ENCODE data around the gene MPRIP. TPM values are rescaled to one million over a fixed set of nuclear protein-coding genes. Genes with fewer than 3 reads are reported as not detected.

MPRIP gene
- total and polyA plus RNA-seq, 2 of the 13 experiments (the other 11 are each of a cell fraction or from before 2014, with no cell fraction given), result 50.2 to 52.4 TPM

GRCh38 chr17:17001874-17002520 lies 40.3 kb upstream of the MPRIP start (continued):
- TF ChIP-seq, protein P1, sequence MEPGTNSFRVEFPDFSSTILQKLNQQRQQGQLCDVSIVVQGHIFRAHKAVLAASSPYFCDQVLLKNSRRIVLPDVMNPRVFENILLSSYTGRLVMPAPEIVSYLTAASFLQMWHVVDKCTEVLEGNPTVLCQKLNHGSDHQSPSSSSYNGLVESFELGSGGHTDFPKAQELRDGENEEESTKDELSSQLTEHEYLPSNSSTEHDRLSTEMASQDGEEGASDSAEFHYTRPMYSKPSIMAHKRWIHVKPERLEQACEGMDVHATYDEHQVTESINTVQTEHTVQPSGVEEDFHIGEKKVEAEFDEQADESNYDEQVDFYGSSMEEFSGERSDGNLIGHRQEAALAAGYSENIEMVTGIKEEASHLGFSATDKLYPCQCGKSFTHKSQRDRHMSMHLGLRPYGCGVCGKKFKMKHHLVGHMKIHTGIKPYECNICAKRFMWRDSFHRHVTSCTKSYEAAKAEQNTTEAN (CRISPR knock-in tag; conservative IDR thresholded peaks at IDR 0.05), result no peak
- TF ChIP-seq, protein P2, sequence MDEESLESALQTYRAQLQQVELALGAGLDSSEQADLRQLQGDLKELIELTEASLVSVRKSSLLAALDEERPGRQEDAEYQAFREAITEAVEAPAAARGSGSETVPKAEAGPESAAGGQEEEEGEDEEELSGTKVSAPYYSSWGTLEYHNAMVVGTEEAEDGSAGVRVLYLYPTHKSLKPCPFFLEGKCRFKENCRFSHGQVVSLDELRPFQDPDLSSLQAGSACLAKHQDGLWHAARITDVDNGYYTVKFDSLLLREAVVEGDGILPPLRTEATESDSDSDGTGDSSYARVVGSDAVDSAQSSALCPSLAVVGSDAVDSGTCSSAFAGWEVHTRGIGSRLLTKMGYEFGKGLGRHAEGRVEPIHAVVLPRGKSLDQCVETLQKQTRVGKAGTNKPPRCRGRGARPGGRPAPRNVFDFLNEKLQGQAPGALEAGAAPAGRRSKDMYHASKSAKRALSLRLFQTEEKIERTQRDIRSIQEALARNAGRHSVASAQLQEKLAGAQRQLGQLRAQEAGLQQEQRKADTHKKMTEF (CRISPR knock-in tag; IDR thresholded peaks at IDR 0.05), result no peak
- TF ChIP-seq ZNF574 (CRISPR knock-in tag; IDR thresholded peaks at IDR 0.05) (peak; percentile 13; the same call in 1 of the 2 replicates), REPIN1 (CRISPR knock-in tag; IDR thresholded peaks at IDR 0.05; ENCODE audit: borderline replicate concordance, low read depth) (0 out of 2 replicates have a peak, but pooled peaks have one; percentile 62), PCBP1 (IDR thresholded peaks at IDR 0.05; ENCODE audit: borderline replicate concordance, low read depth, low read length) (0 out of 2 replicates have a peak, but pooled peaks have one; percentile 26), SYNCRIP (IDR thresholded peaks at IDR 0.05; ENCODE audit: insufficient read depth, low read depth, low read length) (no peak), ZNF510 (CRISPR knock-in tag; IDR thresholded peaks at IDR 0.05; ENCODE audit: low read depth) (no peak), ZBTB3 (CRISPR knock-in tag; IDR thresholded peaks at IDR 0.05; ENCODE audit: borderline replicate concordance, low read depth) (no peak), PHF21A (CRISPR knock-in tag; IDR thresholded peaks at IDR 0.05) (0 out of 2 replicates have a peak, but pooled peaks have one; percentile 19), BHLHE40 (IDR thresholded peaks at IDR 0.05; ENCODE audit: low read length) (0 out of 2 replicates have a peak, but pooled peaks have one; percentile 14), RAD21 (CRISPR knock-in tag; IDR thresholded peaks at IDR 0.05) (peak; percentile 93), HDAC1 (CRISPR knock-in tag; IDR thresholded peaks at IDR 0.05) (no peak), ZBTB7B (CRISPR knock-in tag; IDR thresholded peaks at IDR 0.05) (0 out of 2 replicates have a peak, but pooled peaks have one; percentile 16), EZH2 (conservative IDR thresholded peaks at IDR 0.05; ENCODE audit: low read depth, low read length) (no peak), CREB3 (CRISPR knock-in tag; IDR thresholded peaks at IDR 0.05) (no peak), ZNF292 (CRISPR knock-in tag; IDR thresholded peaks at IDR 0.05; ENCODE audit: borderline replicate concordance, low read depth) (no peak), ZIK1 (CRISPR knock-in tag; IDR thresholded peaks at IDR 0.05; ENCODE audit: borderline replicate concordance, low read depth) (no peak), ZNF430 (CRISPR knock-in tag; IDR thresholded peaks at IDR 0.05) (no peak), ETV6 (CRISPR knock-in tag; conservative IDR thresholded peaks at IDR 0.05) (no peak)
- TF ChIP-seq, protein P3, sequence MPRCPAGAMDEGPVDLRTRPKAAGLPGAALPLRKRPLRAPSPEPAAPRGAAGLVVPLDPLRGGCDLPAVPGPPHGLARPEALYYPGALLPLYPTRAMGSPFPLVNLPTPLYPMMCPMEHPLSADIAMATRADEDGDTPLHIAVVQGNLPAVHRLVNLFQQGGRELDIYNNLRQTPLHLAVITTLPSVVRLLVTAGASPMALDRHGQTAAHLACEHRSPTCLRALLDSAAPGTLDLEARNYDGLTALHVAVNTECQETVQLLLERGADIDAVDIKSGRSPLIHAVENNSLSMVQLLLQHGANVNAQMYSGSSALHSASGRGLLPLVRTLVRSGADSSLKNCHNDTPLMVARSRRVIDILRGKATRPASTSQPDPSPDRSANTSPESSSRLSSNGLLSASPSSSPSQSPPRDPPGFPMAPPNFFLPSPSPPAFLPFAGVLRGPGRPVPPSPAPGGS (CRISPR knock-in tag; IDR thresholded peaks at IDR 0.05), result no peak
